Rectal smooth muscle tissue (tissue), 1 donor: ENCODE measurements around the gene FOXP4.

ENCODE experiments used
- H3K27ac ChIP-seq: one replicate; pipeline ENCODE4 v1.7.0; 2013; ENCODE audit warnings: low read depth, low read length, inconsistent platforms
- H3K27me3 ChIP-seq: one replicate; pipeline ENCODE4 v1.7.0; 2013; ENCODE audit warnings: low read length; ENCODE audit not compliant: control insufficient read depth, insufficient read depth
- H3K36me3 ChIP-seq: one replicate; pipeline ENCODE4 v1.7.0; 2013; ENCODE audit warnings: low read length; ENCODE audit not compliant: control insufficient read depth, insufficient read depth
- H3K4me1 ChIP-seq: one replicate; pipeline ENCODE4 v1.7.0; 2013; ENCODE audit warnings: low read length; ENCODE audit not compliant: control insufficient read depth, insufficient read depth
- H3K4me3 ChIP-seq: one replicate; pipeline ENCODE4 v1.7.0; 2013; ENCODE audit warnings: low read length
- H3K9ac ChIP-seq: one replicate; pipeline ENCODE4 v1.7.0; 2013; ENCODE audit warnings: low read length

The FOXP4 gene

GRCh38 chr6:41545247-41545702 lies 906 bp upstream of the FOXP4 start:
- Histone ChIP-seq H3K27me3 (no peaks in the 10 kb centered on the region), H3K9ac (no peak overlapping the region), H3K4me3 (peak overlapping the region; percentile 77), H3K27ac (no peak overlapping the region), H3K36me3 (no peaks in the 10 kb centered on the region), H3K4me1 (peaks cover 2% of the 10 kb centered on the region)

GRCh38 chr6:41546475-41546865 lies 289 bp downstream of the FOXP4 start:
- Histone ChIP-seq H3K9ac (no peak overlapping the region), H3K36me3 (no peaks in the 10 kb centered on the region), H3K27me3 (no peaks in the 10 kb centered on the region), H3K27ac (peak overlapping the region; percentile 59), H3K4me3 (peak overlapping the region; percentile 68), H3K4me1 (peaks cover 2% of the 10 kb centered on the region)

- Histone ChIP-seq H3K27me3 (no peaks in the 10 kb centered on the region), H3K27ac (peak overlapping the region; percentile 59), H3K4me1 (peaks cover 2% of the 10 kb centered on the region), H3K9ac (peak overlapping the region; percentile 51), H3K36me3 (no peaks in the 10 kb centered on the region), H3K4me3 (peak overlapping the region; percentile 96)
These were observed 951 bp downstream of the FOXP4 start for GRCh38 chr6:41546866-41547798.

- Histone ChIP-seq H3K4me1 (peaks cover 2% of the 10 kb centered on the region), H3K27me3 (no peaks in the 10 kb centered on the region), H3K9ac (no peak overlapping the region), H3K4me3 (peak overlapping the region; percentile 96), H3K27ac (no peak overlapping the region), H3K36me3 (peaks cover 2% of the 10 kb centered on the region)
These were observed 1.6 kb downstream of the FOXP4 start for GRCh38 chr6:41547799-41548097.

GRCh38 chr6:41548098-41548840 lies 2.1 kb downstream of the FOXP4 start:
- no peaks in the 10 kb centered on the region for H3K27me3 ChIP-seq
- H3K4me1 ChIP-seq: peaks cover 2% of the 10 kb centered on the region
- H3K4me3 ChIP-seq: peak overlapping the region; percentile 96
- peaks cover 5% of the 10 kb centered on the region for H3K36me3 ChIP-seq
- no peak overlapping the region for H3K9ac ChIP-seq
- H3K27ac ChIP-seq: no peak overlapping the region

- Histone ChIP-seq H3K9ac (no peak overlapping the region), H3K36me3 (peaks cover 5% of the 10 kb centered on the region), H3K27ac (no peak overlapping the region), H3K27me3 (no peaks in the 10 kb centered on the region), H3K4me3 (peak overlapping the region; percentile 29), H3K4me1 (peaks cover 2% of the 10 kb centered on the region)
These were observed 2.9 kb downstream of the FOXP4 start for GRCh38 chr6:41548841-41549642.

- Histone ChIP-seq H3K9ac (no peak overlapping the region), H3K27ac (no peak overlapping the region), H3K4me1 (peaks cover 2% of the 10 kb centered on the region), H3K4me3 (no peak overlapping the region), H3K36me3 (peaks cover 5% of the 10 kb centered on the region), H3K27me3 (no peaks in the 10 kb centered on the region)
These were observed 3.5 kb downstream of the FOXP4 start for GRCh38 chr6:41549673-41550072.

- Histone ChIP-seq H3K4me1 (peaks cover 2% of the 10 kb centered on the region), H3K9ac (no peak overlapping the region), H3K27ac (no peak overlapping the region), H3K4me3 (no peak overlapping the region), H3K36me3 (peaks cover 5% of the 10 kb centered on the region), H3K27me3 (no peaks in the 10 kb centered on the region)
These were observed 5.0 kb downstream of the FOXP4 start for GRCh38 chr6:41551086-41551700.

GRCh38 chr6:41551857-41552256 lies 5.7 kb downstream of the FOXP4 start:
- Histone ChIP-seq H3K36me3 (peaks cover 5% of the 10 kb centered on the region), H3K4me1 (peaks cover 2% of the 10 kb centered on the region)

GRCh38 chr6:41552723-41553122 lies 6.5 kb downstream of the FOXP4 start:
- H3K36me3 ChIP-seq: peaks cover 5% of the 10 kb centered on the region
- no peak overlapping the region for H3K9ac ChIP-seq
- peaks cover 2% of the 10 kb centered on the region for H3K4me1 ChIP-seq
- H3K27me3 ChIP-seq: no peaks in the 10 kb centered on the region
- H3K4me3 ChIP-seq: no peak overlapping the region
- no peak overlapping the region for H3K27ac ChIP-seq

More at GRCh38 chr6:41551857-41552256, 5.7 kb downstream of the FOXP4 start:
- Histone ChIP-seq H3K27me3 (no peaks in the 10 kb centered on the region), H3K4me3 (no peak overlapping the region), H3K9ac (no peak overlapping the region), H3K27ac (no peak overlapping the region)

- Histone ChIP-seq H3K9ac (no peak overlapping the region), H3K27me3 (no peaks in the 10 kb centered on the region), H3K4me1 (no peaks in the 10 kb centered on the region), H3K4me3 (no peak overlapping the region), H3K36me3 (peaks cover 5% of the 10 kb centered on the region), H3K27ac (no peak overlapping the region)
These were observed 7.3 kb downstream of the FOXP4 start for GRCh38 chr6:41553405-41553999.
